BE2C (cell line): ENCODE data around the gene HMGCS1.
"Not testable (repeated sequence)": the region's sequence is repeated elsewhere in the genome, so short reads cannot be mapped to it uniquely, and the experiment has no call there.

Source experiments
- DNase-seq: peaks from one replicate; pipeline ENCODE4 v3.0.0-alpha.2; 2020
- H3K27me3 ChIP-seq: fragments of 250-450 bp; sonication (Bioruptor Pico); 2 replicates; pipeline ENCODE4 v1.5.1; 2020; ENCODE audit warnings: mild to moderate bottlenecking
- H3K36me3 ChIP-seq: fragments of 250-450 bp; sonication (Bioruptor Pico); 2 replicates; pipeline ENCODE4 v1.5.1; 2020; ENCODE audit warnings: mild to moderate bottlenecking
- H3K4me1 ChIP-seq: fragments of 250-450 bp; sonication (Bioruptor Pico); 2 replicates; pipeline ENCODE4 v1.5.1; 2020
- H3K4me3 ChIP-seq: 2 replicates; pipeline ENCODE4 v1.5.1; 2011; ENCODE audit warnings: low read depth, low read length
- H3K9me3 ChIP-seq: fragments of 250-450 bp; sonication (Bioruptor Pico); 2 replicates; pipeline ENCODE4 v1.5.1; 2020
- CTCF ChIP-seq: IDR thresholded peaks from 2 replicates; pipeline ENCODE4 v1.5.1; 2012; ENCODE audit warnings: mild to moderate bottlenecking, low read depth, low read length

HMGCS1 gene

GRCh38 chr5:43268188-43268820, 44.9 kb downstream of the HMGCS1 start:
- no peaks in the 10 kb centered on the region; the same call in 1 of the 2 replicates for H3K9me3 ChIP-seq
- DNase-seq, result no peak
- no peaks in the 10 kb centered on the region for H3K36me3 ChIP-seq
- H3K4me3 ChIP-seq, result no peak overlapping the region
- no peak for TF ChIP-seq CTCF
- no peaks in the 10 kb centered on the region for H3K27me3 ChIP-seq
- H3K4me1 ChIP-seq, result no peaks in the 10 kb centered on the region

- not testable (repeated sequence) for H3K27me3 ChIP-seq, H3K4me1 ChIP-seq, H3K36me3 ChIP-seq, H3K4me3 ChIP-seq, H3K9me3 ChIP-seq, DNase-seq
Observed at GRCh38 chr5:43262269-43262668, 50.9 kb downstream of the HMGCS1 start.

GRCh38 chr5:43258116-43258515, 55.1 kb downstream of the HMGCS1 start:
- Histone ChIP-seq H3K4me3 (no peak overlapping the region), H3K4me1 (no peaks in the 10 kb centered on the region), H3K36me3 (no peaks in the 10 kb centered on the region), H3K9me3 (no peaks in the 10 kb centered on the region), H3K27me3 (peaks cover 3% of the 10 kb centered on the region; the same call in 1 of the 2 replicates)
- no peak for TF ChIP-seq CTCF
- DNase-seq, result no peak

GRCh38 chr5:43256261-43256966, 56.8 kb downstream of the HMGCS1 start:
- no peak for TF ChIP-seq CTCF
- H3K27me3 ChIP-seq, result peaks cover 3% of the 10 kb centered on the region; the same call in 1 of the 2 replicates
- DNase-seq, result no peak
- H3K9me3 ChIP-seq, result no peaks in the 10 kb centered on the region
- no peak overlapping the region for H3K4me3 ChIP-seq
- no peaks in the 10 kb centered on the region for H3K36me3 ChIP-seq
- no peaks in the 10 kb centered on the region for H3K4me1 ChIP-seq

- H3K9me3 ChIP-seq, result no peaks in the 10 kb centered on the region
- no peak for TF ChIP-seq CTCF
- peaks cover 3% of the 10 kb centered on the region; the same call in 1 of the 2 replicates for H3K27me3 ChIP-seq
- H3K36me3 ChIP-seq, result no peaks in the 10 kb centered on the region
- no peaks in the 10 kb centered on the region for H3K4me1 ChIP-seq
- no peak for DNase-seq
- H3K4me3 ChIP-seq, result no peak overlapping the region
Observed at GRCh38 chr5:43255704-43256103, 57.5 kb downstream of the HMGCS1 start.

- peaks cover 6% of the 10 kb centered on the region; the same call in 1 of the 2 replicates for H3K27me3 ChIP-seq
- TF ChIP-seq CTCF, result no peak
- H3K36me3 ChIP-seq, result no peaks in the 10 kb centered on the region
- no peaks in the 10 kb centered on the region for H3K9me3 ChIP-seq
- DNase-seq, result no peak
- H3K4me1 ChIP-seq, result no peaks in the 10 kb centered on the region
- no peak overlapping the region for H3K4me3 ChIP-seq
Observed at GRCh38 chr5:43251754-43252153, 61.5 kb downstream of the HMGCS1 start.
